ENCODE data around the gene CATSPERB. TPM values are rescaled to one million over a fixed set of nuclear protein-coding genes. Genes with fewer than 3 reads are reported as not detected.
"Not testable (repeated sequence)": the region's sequence is repeated elsewhere in the genome, so short reads cannot be mapped to it uniquely, and the experiment has no call there.

Gene CATSPERB
- polyA plus RNA-seq, 3 donors from 2014 or later = 0.32 to 1.9 TPM; not detected in 1

DNA sequence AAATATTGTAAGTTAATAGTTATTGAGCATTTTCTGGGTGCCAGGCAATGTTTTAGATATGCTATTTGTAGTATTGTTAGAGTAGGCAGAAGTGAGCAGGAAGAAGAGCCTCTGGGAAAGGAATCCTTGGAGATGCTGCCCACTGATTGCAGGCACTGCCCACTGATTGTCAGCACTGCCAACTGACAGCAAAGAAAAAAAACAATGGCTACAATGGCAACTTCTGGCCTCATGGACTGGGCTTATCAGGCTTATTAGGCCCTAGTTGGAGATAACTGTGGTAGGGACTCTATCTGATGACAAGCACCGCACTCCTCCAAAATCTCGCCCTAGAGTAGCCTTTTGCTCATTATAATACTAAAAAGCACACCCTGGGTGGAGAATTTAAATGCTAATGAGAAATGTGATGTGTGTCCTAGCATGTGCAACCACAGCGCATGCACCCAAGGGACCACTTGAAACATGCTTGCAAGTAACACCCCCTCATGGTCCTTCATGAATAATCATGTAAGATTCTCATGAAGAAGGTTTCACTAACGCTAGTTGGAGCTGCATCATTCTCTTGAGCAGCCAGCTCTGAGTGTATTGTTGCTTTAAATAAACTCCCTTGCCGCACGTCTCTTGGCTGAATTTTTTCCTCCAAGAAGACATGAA lies 118.3 kb downstream of the CATSPERB start:
- Mint-ChIP-seq H3K27me3 (ENCODE audit: low read depth in 3 of 3) (peaks cover 0 to 3% (median 1%) of the 10 kb centered on the region in 3 donors), H3K36me3 (no peaks in the 10 kb centered on the region), H3K4me3 (no peak overlapping the region), H3K9me3 (no peaks in the 10 kb centered on the region), H3K27ac (no peak overlapping the region), H3K4me1 (no peaks in the 10 kb centered on the region)
- DNase-seq = no peak

DNA sequence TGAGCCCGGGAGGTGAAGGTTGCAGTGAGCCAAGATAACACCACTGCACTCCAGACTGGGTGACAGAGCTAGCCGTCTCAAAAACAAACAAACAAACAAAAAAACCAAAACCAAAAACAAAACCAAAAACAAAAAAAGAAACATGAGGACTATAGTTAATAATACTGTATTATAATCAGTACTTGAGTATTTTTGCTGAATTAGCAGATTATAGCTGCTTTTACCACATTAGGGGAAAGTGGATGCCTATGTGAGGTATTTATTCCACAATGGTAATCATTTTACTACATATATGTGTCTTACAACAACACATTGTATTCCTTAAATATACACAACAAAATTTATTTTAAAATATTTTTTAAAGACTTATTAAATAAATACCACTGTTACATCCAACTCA lies 120.4 kb downstream of the CATSPERB start:
- no peak overlapping the region for H3K4me3 Mint-ChIP-seq
- no peaks in the 10 kb centered on the region for H3K4me1 Mint-ChIP-seq
- H3K27me3 Mint-ChIP-seq (ENCODE audit: low read depth in 3 of 3) = peaks cover 0 to 3% (median 1%) of the 10 kb centered on the region in 3 donors
- DNase-seq = no peak
- H3K27ac Mint-ChIP-seq = no peak overlapping the region
- H3K36me3 Mint-ChIP-seq = no peaks in the 10 kb centered on the region
- no peaks in the 10 kb centered on the region for H3K9me3 Mint-ChIP-seq

DNA sequence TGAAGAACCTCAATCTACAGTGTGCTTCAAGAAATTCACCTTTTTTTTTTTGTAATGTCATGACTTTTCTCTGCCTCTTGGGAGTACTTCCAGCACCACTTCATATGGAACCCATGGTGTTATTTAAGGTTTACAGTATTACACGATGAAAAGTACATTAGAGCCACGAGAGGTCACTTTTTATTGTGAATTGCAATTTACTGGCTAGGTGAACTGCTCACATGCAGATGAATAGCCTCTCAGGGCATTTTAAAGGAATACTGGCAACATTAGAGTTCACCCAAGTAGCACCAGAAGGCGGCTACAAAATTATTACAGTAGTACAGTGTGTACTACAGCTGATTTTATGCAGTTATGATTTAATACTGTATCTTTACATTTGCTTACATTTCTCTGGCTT lies 122.7 kb downstream of the CATSPERB start:
- Mint-ChIP-seq H3K9me3 (no peaks in the 10 kb centered on the region), H3K36me3 (peaks cover 0 to 4% (median 4%) of the 10 kb centered on the region in 3 donors), H3K27ac (no peak overlapping the region), H3K4me1 (no peaks in the 10 kb centered on the region), H3K27me3 (ENCODE audit: low read depth in 3 of 3) (peaks cover 0 to 5% (median 5%) of the 10 kb centered on the region in 3 donors), H3K4me3 (no peak overlapping the region)
- DNase-seq = no peak

DNA sequence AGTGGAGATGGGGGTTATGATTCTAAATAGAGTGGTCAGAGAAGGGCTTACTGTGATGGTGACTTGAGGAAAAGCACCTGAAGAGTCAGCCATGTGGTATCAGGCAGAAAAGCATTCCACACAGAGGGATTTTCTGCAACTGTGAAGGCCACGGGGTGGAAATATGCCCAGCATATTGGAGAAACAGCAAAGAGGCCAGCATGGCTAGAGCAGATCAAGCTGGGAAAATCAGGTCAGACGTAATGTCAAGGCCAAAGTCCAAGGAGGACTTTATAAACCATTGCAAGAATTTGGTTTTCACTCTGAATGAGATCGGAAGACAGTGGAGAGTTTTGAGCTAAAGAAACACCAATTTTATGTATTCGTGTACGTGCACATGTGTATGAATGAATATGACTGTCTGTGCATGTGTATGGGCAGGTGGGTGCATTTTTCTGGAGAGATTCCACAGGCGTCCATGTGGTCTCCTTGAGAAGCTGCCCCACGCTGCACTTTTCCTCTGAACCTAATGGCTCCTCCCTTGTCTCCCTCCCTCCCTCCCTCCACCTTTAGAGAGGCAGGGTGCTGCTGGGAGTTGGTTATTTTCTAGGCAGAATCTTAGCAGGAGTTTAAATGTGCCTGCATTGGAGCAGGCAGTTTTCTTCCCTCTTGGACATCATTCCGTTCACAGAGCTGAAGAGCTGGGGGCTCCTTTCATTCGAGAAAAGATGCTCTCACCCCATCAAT lies 124.4 kb downstream of the CATSPERB start:
- H3K27ac Mint-ChIP-seq = no peak overlapping the region
- H3K4me1 Mint-ChIP-seq = no peaks in the 10 kb centered on the region
- no peak overlapping the region for H3K4me3 Mint-ChIP-seq
- H3K27me3 Mint-ChIP-seq (ENCODE audit: low read depth in 3 of 3) = peaks cover 0 to 7% (median 5%) of the 10 kb centered on the region in 3 donors
- no peaks in the 10 kb centered on the region for H3K9me3 Mint-ChIP-seq
- peaks cover 0 to 7% (median 4%) of the 10 kb centered on the region in 3 donors for H3K36me3 Mint-ChIP-seq
- no peak for DNase-seq

DNA sequence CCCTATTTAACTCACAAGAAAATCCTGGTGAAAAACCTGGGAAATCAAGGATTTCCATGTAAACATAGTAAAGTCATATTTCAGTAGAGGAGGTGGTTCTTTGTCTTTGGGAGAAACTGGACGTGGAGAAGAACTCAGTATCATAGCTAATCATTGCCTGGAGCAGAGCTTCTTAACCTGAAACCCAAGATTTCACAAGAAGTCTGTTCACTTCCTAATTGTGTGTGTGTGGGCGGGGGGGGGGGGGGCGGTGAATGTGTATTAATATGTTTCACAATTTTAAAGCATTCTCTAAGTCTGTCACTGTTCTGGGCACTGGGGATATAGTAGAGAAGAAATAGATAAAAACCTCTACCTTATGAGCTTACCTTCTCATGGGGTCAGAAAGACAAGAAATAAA lies 125.0 kb downstream of the CATSPERB start:
- Mint-ChIP-seq H3K27ac (no peak overlapping the region), H3K9me3 (no peaks in the 10 kb centered on the region), H3K27me3 (ENCODE audit: low read depth in 3 of 3) (peaks cover 0 to 6% (median 3%) of the 10 kb centered on the region in 3 donors), H3K4me1 (no peaks in the 10 kb centered on the region), H3K4me3 (no peak overlapping the region), H3K36me3 (peaks cover 0 to 7% (median 4%) of the 10 kb centered on the region in 3 donors)
- DNase-seq = no peak

DNA sequence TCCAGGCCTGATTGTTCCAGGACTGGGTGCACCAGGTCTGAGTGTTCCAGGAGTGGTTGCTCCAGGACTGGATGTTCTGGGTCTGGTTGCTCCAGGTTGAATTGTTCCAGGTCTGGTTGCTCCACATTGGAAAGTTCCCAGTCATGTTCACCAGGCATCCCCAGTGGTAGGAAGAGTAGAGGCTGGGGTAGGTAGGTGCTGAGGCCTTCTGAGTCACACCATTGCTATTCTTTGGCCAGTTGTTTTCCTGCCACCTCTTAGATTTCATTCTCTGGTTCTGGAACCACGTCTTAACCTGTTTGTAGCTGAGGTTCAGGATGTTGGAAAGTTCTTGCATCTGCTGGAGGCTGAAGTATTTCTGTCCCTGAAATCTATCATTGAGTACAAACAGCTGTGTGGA lies 127.3 kb downstream of the CATSPERB start:
- not testable (repeated sequence) for H3K4me1 Mint-ChIP-seq

DNA sequence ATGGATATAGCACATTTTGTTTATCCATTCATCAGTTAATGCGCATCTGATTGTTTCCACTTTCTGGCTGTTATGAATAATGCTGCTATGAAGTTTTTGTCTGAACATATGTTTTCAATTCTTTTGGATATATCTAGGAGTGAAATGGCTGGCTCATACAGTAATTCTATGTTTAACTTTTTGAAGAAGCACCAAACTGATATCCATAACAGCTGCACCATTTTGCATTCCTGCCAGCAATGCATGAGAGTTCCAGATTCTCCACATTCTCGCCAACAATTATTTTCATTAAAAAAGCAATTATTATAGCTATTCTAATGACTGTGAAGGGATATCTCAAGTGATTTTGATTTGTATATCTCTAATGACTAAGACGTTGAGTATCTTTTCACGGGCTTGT lies 131.9 kb downstream of the CATSPERB start:
- DNase-seq = no peak
- Mint-ChIP-seq H3K27ac (no peak overlapping the region), H3K36me3 (peaks cover 0 to 9% (median 2%) of the 10 kb centered on the region in 3 donors), H3K4me1 (no peaks in the 10 kb centered on the region), H3K4me3 (no peak overlapping the region), H3K27me3 (ENCODE audit: low read depth in 3 of 3) (peaks cover 2 to 9% (median 7%) of the 10 kb centered on the region in 3 donors), H3K9me3 (peaks cover 0 to 8% (median 0%) of the 10 kb centered on the region in 6 donors)

More for the DNA sequence above, 127.3 kb downstream of the CATSPERB start:
- not testable (repeated sequence) for H3K36me3 Mint-ChIP-seq; H3K27ac Mint-ChIP-seq; H3K27me3 Mint-ChIP-seq (ENCODE audit: low read depth in 3 of 3); H3K9me3 Mint-ChIP-seq; H3K4me3 Mint-ChIP-seq; DNase-seq

DNA sequence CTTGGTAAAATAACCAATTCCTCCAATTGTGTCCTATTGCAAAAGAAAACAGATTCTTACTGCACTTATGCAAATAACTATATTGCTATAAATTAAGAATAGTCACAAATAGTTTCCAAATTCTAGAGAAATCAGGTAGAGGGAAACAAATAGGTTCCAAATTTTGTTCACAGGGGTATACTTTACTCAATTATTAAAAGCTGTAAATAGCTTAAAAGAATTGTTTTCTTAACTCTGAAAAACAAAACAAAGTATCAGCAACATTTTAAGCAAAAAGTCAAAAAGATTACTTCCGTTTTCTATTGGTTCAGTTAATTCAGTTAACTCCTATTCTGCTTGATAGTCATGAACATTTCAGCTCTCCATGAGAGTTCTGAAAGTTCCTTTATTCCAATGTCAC lies 136.2 kb downstream of the CATSPERB start:
- Mint-ChIP-seq H3K27me3 (ENCODE audit: low read depth in 3 of 3) (peaks cover under 1 to 9% (median 4%) of the 10 kb centered on the region in 3 donors), H3K4me1 (no peaks in the 10 kb centered on the region), H3K27ac (no peak overlapping the region), H3K36me3 (peaks cover 0 to 6% (median 0%) of the 10 kb centered on the region in 3 donors), H3K9me3 (peaks cover 0 to 8% (median 2%) of the 10 kb centered on the region in 6 donors), H3K4me3 (no peak overlapping the region)
- DNase-seq = no peak

DNA sequence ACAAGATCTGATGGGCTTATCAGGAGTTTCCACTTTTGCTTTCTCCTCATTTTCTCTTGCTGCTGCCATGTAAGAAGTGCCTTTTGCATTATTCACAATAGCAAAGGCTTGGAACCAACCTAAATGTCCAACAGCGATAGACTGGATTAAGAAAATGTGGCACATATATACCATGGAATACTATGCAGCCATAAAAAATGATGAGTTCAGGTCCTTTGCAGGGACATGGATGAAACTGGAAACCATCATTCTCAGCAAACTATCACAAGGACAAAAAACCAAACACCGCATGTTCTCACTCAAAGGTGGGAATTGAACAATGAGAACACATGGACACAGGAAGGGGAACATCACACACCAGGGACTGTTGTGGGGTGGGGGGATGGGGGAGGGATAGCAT lies 137.9 kb downstream of the CATSPERB start:
- not testable (repeated sequence) for H3K9me3 Mint-ChIP-seq; H3K27me3 Mint-ChIP-seq (ENCODE audit: low read depth in 3 of 3); H3K4me3 Mint-ChIP-seq; H3K27ac Mint-ChIP-seq; H3K36me3 Mint-ChIP-seq; DNase-seq; H3K4me1 Mint-ChIP-seq

DNA sequence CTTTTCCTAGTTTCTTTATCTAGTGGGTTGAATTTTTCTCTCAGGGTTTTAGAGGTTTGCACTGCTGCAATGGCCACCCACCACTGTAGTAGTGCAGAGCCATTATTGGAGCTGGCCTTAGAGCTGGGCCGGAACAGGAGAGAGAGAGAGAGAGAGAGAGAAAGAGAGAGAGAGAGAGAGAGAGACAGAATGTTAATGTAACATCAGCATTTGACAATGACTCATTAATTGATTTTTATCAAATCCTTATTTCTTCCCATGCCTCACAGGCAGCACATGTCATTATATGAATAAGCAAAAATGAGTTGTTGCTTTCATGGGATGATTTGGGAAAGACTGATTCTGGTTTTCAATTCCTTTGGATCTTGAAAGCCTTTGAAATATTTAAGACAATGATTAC lies 145.5 kb downstream of the CATSPERB start:
- H3K36me3 Mint-ChIP-seq = peaks cover 10 to 15% (median 13%) of the 10 kb centered on the region in 3 donors
- H3K27me3 Mint-ChIP-seq (ENCODE audit: low read depth in 3 of 3) = peaks cover 0 to 21% (median 18%) of the 10 kb centered on the region in 3 donors
- peaks cover 2 to 15% (median 6%) of the 10 kb centered on the region in 6 donors for H3K9me3 Mint-ChIP-seq
- H3K4me1 Mint-ChIP-seq = no peaks in the 10 kb centered on the region
- H3K27ac Mint-ChIP-seq = no peak overlapping the region
- DNase-seq = no peak
- no peak overlapping the region for H3K4me3 Mint-ChIP-seq

DNA sequence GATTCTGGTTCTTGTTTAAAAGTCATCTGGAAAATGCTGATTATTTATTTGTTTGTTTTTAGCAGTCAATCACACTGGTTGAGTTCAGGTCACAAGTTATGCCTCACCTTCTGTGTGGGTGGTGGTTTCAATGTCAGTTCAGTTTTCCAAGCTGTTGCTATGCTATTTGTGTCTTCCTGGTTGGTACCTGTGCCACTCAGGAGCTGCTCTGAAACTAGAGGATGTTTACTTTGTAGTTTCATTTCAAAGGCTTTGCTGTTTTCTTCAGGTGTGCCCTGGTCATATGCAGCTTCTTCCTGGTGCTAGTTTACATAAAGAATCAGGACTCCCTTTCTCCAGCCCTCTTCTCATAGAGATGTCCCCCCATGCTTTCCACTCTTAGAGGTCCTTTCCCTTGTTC lies 146.0 kb downstream of the CATSPERB start:
- Mint-ChIP-seq H3K9me3 (peaks cover 2 to 15% (median 6%) of the 10 kb centered on the region in 6 donors), H3K27me3 (ENCODE audit: low read depth in 3 of 3) (peaks cover 0 to 21% (median 18%) of the 10 kb centered on the region in 3 donors), H3K4me1 (no peaks in the 10 kb centered on the region), H3K27ac (no peak overlapping the region), H3K4me3 (no peak overlapping the region), H3K36me3 (peaks cover 10 to 15% (median 13%) of the 10 kb centered on the region in 3 donors)
- no peak for DNase-seq

DNA sequence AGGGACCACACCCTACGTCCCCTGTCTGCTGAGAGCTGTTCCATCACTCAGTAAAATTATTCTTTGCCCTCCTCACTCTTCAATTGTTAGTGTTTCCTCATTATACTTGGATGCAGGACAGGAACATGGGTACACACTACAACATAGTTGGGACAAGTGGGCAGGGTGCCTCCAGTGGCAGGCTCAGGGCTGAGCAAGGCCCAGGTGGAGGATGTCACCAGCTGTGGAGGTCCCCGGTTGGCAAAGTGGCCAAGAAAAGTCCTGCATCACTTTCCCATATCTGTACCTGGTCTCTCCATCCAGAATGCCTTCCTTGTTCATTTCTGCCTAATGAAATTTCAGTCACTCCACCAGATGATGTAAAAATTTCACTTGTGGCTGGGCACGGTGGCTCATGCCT lies 149.1 kb downstream of the CATSPERB start:
- Mint-ChIP-seq H3K36me3 (peaks cover 10 to 16% (median 15%) of the 10 kb centered on the region in 3 donors), H3K4me3 (no peak overlapping the region), H3K27me3 (ENCODE audit: low read depth in 3 of 3) (peaks cover 0 to 30% (median 16%) of the 10 kb centered on the region in 3 donors), H3K9me3 (peaks cover 2 to 15% (median 6%) of the 10 kb centered on the region in 6 donors), H3K4me1 (no peaks in the 10 kb centered on the region), H3K27ac (no peak overlapping the region)
- DNase-seq = no peak

DNA sequence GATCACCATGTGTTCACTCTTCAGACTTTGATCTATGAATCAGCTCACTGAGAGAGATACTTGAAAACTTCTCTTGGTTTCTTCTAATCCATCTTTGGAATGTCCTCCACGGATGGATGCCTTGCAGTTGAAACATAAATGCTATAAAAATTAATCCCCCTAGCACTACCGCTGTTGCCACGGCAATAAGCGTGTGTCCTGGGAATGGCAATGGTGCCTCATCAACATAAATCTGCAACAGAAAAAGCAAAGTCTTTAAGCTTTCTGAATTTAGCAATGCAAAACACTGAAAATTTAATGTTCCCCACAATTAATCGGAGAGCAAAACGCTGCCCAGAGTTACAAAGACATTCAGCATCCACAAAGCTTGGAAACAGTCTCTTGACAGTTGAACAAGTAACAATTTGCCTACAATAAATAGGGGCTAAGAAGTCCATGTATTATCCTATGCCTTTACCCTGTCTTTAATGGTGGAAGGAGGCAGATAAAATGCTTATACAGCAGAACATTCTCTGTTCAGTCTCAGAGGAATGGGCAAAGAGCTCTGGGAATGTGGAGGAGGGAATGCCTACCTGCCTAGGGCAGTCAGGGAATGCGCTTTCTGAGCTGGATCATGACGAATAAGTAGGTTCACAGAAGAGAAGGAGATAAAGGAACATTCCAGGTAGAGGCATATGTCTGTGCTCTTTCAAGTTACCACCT lies 150.9 kb downstream of the CATSPERB start:
- Mint-ChIP-seq H3K36me3 (peaks cover 10 to 16% (median 10%) of the 10 kb centered on the region in 3 donors), H3K27me3 (ENCODE audit: low read depth in 3 of 3) (peaks cover 0 to 24% (median 10%) of the 10 kb centered on the region in 3 donors), H3K27ac (no peak overlapping the region), H3K4me3 (no peak overlapping the region), H3K4me1 (no peaks in the 10 kb centered on the region), H3K9me3 (peaks cover 2 to 15% (median 5%) of the 10 kb centered on the region in 6 donors)
- no peak for DNase-seq

Measured in immature natural killer cell (primary cell).